ENCODE data around the gene CEACAM7.

CEACAM7 gene

DNA sequence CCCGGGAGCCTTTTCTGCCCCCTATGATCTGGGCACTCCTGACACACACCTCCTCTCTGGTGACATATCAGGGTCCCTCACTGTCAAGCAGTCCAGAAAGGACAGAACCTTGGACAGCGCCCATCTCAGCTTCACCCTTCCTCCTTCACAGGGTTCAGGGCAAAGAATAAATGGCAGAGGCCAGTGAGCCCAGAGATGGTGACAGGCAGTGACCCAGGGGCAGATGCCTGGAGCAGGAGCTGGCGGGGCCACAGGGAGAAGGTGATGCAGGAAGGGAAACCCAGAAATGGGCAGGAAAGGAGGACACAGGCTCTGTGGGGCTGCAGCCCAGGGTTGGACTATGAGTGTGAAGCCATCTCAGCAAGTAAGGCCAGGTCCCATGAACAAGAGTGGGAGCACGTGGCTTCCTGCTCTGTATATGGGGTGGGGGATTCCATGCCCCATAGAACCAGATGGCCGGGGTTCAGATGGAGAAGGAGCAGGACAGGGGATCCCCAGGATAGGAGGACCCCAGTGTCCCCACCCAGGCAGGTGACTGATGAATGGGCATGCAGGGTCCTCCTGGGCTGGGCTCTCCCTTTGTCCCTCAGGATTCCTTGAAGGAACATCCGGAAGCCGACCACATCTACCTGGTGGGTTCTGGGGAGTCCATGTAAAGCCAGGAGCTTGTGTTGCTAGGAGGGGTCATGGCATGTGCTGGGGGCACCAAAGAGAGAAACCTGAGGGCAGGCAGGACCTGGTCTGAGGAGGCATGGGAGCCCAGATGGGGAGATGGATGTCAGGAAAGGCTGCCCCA lies 8.5 kb upstream of the CEACAM7 start:
- H3K4me1 ChIP-seq (ENCODE audit: low read length), result peaks cover 10% of the 10 kb centered on the region

DNA sequence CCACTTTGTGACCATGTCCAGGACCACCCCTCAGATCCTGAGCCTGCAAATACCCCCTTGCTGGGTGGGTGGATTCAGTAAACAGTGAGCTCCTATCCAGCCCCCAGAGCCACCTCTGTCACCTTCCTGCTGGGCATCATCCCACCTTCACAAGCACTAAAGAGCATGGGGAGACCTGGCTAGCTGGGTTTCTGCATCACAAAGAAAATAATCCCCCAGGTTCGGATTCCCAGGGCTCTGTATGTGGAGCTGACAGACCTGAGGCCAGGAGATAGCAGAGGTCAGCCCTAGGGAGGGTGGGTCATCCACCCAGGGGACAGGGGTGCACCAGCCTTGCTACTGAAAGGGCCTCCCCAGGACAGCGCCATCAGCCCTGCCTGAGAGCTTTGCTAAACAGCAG lies 7.7 kb upstream of the CEACAM7 start:
- no peak overlapping the region for H3K4me2 ChIP-seq (ENCODE audit: low read length)
- 0 out of 2 replicates have a peak, but pooled peaks cover 4% of the 10 kb centered on the region for H4K20me1 ChIP-seq (ENCODE audit: insufficient read depth, low read length)
- no peak overlapping the region for H2AFZ ChIP-seq (ENCODE audit: low read depth, low read length)
- H3K4me1 ChIP-seq (ENCODE audit: low read length), result peaks cover 15% of the 10 kb centered on the region
- no peaks in the 10 kb centered on the region for H3K36me3 ChIP-seq (replicated peaks; ENCODE audit: low read depth, low read length)
- no peak overlapping the region for H3K27ac ChIP-seq (ENCODE audit: low read length)
- H3K27me3 ChIP-seq (ENCODE audit: low read depth, low read length), result peaks cover 31% of the 10 kb centered on the region
- no peak overlapping the region for H3K9ac ChIP-seq (ENCODE audit: low read length)
- TF ChIP-seq EZH2phosphoT487 (IDR thresholded peaks at IDR 0.05; ENCODE audit: low read depth), result no peak
- TF ChIP-seq, protein P1, sequence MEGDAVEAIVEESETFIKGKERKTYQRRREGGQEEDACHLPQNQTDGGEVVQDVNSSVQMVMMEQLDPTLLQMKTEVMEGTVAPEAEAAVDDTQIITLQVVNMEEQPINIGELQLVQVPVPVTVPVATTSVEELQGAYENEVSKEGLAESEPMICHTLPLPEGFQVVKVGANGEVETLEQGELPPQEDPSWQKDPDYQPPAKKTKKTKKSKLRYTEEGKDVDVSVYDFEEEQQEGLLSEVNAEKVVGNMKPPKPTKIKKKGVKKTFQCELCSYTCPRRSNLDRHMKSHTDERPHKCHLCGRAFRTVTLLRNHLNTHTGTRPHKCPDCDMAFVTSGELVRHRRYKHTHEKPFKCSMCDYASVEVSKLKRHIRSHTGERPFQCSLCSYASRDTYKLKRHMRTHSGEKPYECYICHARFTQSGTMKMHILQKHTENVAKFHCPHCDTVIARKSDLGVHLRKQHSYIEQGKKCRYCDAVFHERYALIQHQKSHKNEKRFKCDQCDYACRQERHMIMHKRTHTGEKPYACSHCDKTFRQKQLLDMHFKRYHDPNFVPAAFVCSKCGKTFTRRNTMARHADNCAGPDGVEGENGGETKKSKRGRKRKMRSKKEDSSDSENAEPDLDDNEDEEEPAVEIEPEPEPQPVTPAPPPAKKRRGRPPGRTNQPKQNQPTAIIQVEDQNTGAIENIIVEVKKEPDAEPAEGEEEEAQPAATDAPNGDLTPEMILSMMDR (IDR thresholded peaks at IDR 0.05; ENCODE audit: low read depth, low read length), result no peak
- H3K9me3 ChIP-seq (ENCODE audit: insufficient read depth, low read length), result 0 out of 2 replicates have a peak, but pooled peaks cover 3% of the 10 kb centered on the region
- H3K79me2 ChIP-seq (ENCODE audit: low read length), result no peaks in the 10 kb centered on the region
- no peak overlapping the region for H3K4me3 ChIP-seq (ENCODE audit: low read length)

More for the DNA sequence above, 8.5 kb upstream of the CEACAM7 start:
- no peaks in the 10 kb centered on the region for H3K79me2 ChIP-seq (ENCODE audit: low read length)
- 0 out of 2 replicates have a peak, but pooled peaks cover 3% of the 10 kb centered on the region for H3K9me3 ChIP-seq (ENCODE audit: insufficient read depth, low read length)
- no peak for TF ChIP-seq EZH2phosphoT487 (IDR thresholded peaks at IDR 0.05; ENCODE audit: low read depth)
- TF ChIP-seq, protein P1 (IDR thresholded peaks at IDR 0.05; ENCODE audit: low read depth, low read length), result no peak
- H2AFZ ChIP-seq (ENCODE audit: low read depth, low read length), result no peak overlapping the region
- H3K27ac ChIP-seq (ENCODE audit: low read length), result no peak overlapping the region
- peaks cover 33% of the 10 kb centered on the region for H3K27me3 ChIP-seq (ENCODE audit: low read depth, low read length)
- H3K9ac ChIP-seq (ENCODE audit: low read length), result no peak overlapping the region
- no peak overlapping the region for H3K4me3 ChIP-seq (ENCODE audit: low read length)
- 0 out of 2 replicates have a peak, but pooled peaks cover 4% of the 10 kb centered on the region for H4K20me1 ChIP-seq (ENCODE audit: insufficient read depth, low read length)
- H3K4me2 ChIP-seq (ENCODE audit: low read length), result no peak overlapping the region
- H3K36me3 ChIP-seq (replicated peaks; ENCODE audit: low read depth, low read length), result no peaks in the 10 kb centered on the region

DNA sequence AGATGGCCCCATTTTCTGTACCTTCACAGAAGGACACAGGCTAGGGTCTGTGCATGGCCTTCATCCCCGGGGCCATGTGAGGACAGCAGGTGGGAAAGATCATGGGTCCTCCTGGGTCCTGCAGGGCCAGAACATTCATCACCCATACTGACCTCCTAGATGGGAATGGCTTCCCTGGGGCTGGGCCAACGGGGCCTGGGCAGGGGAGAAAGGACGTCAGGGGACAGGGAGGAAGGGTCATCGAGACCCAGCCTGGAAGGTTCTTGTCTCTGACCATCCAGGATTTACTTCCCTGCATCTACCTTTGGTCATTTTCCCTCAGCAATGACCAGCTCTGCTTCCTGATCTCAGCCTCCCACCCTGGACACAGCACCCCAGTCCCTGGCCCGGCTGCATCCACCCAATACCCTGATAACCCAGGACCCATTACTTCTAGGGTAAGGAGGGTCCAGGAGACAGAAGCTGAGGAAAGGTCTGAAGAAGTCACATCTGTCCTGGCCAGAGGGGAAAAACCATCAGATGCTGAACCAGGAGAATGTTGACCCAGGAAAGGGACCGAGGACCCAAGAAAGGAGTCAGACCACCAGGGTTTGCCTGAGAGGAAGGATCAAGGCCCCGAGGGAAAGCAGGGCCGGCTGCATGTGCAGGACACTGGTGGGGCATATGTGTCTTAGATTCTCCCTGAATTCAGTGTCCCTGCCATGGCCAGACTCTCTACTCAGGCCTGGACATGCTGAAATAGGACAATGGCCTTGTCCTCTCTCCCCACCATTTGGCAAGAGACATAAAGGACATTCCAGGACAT lies 7.0 kb upstream of the CEACAM7 start:
- Histone ChIP-seq H3K36me3 (replicated peaks; ENCODE audit: low read depth, low read length) (no peaks in the 10 kb centered on the region), H3K79me2 (ENCODE audit: low read length) (no peaks in the 10 kb centered on the region)
- TF ChIP-seq, protein P1 (IDR thresholded peaks at IDR 0.05; ENCODE audit: low read depth, low read length), result no peak
- TF ChIP-seq EZH2phosphoT487 (IDR thresholded peaks at IDR 0.05; ENCODE audit: low read depth), result no peak

DNA sequence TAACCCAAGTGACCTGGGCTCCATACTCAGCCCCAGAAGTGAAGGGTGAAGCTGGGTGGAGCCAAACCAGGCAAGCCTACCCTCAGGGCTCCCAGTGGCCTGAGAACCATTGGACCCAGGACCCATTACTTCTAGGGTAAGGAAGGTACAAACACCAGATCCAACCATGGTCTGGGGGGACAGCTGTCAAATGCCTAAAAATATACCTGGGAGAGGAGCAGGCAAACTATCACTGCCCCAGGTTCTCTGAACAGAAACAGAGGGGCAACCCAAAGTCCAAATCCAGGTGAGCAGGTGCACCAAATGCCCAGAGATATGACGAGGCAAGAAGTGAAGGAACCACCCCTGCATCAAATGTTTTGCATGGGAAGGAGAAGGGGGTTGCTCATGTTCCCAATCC lies 6.1 kb upstream of the CEACAM7 start:
- no peak overlapping the region for H3K27ac ChIP-seq (ENCODE audit: low read length)
- H2AFZ ChIP-seq (ENCODE audit: low read depth, low read length), result no peak overlapping the region
- H3K9ac ChIP-seq (ENCODE audit: low read length), result no peak overlapping the region
- H3K4me1 ChIP-seq (ENCODE audit: low read length), result peaks cover 15% of the 10 kb centered on the region
- 0 out of 2 replicates have a peak, but pooled peaks cover 3% of the 10 kb centered on the region for H3K9me3 ChIP-seq (ENCODE audit: insufficient read depth, low read length)
- 0 out of 2 replicates have a peak, but pooled peaks cover 4% of the 10 kb centered on the region for H4K20me1 ChIP-seq (ENCODE audit: insufficient read depth, low read length)
- no peaks in the 10 kb centered on the region for H3K79me2 ChIP-seq (ENCODE audit: low read length)
- peaks cover 37% of the 10 kb centered on the region for H3K27me3 ChIP-seq (ENCODE audit: low read depth, low read length)
- no peak overlapping the region for H3K4me3 ChIP-seq (ENCODE audit: low read length)
- no peaks in the 10 kb centered on the region for H3K36me3 ChIP-seq (replicated peaks; ENCODE audit: low read depth, low read length)
- no peak overlapping the region for H3K4me2 ChIP-seq (ENCODE audit: low read length)
- TF ChIP-seq EZH2phosphoT487 (IDR thresholded peaks at IDR 0.05; ENCODE audit: low read depth), result no peak
- TF ChIP-seq, protein P1 (IDR thresholded peaks at IDR 0.05; ENCODE audit: low read depth, low read length), result no peak

More for the DNA sequence above, 7.0 kb upstream of the CEACAM7 start:
- Histone ChIP-seq H3K4me3 (ENCODE audit: low read length) (no peak overlapping the region), H3K27me3 (ENCODE audit: low read depth, low read length) (peaks cover 33% of the 10 kb centered on the region), H3K9ac (ENCODE audit: low read length) (no peak overlapping the region), H4K20me1 (ENCODE audit: insufficient read depth, low read length) (0 out of 2 replicates have a peak, but pooled peaks cover 4% of the 10 kb centered on the region), H2AFZ (ENCODE audit: low read depth, low read length) (no peak overlapping the region), H3K4me2 (ENCODE audit: low read length) (no peak overlapping the region), H3K4me1 (ENCODE audit: low read length) (peaks cover 19% of the 10 kb centered on the region), H3K27ac (ENCODE audit: low read length) (no peak overlapping the region), H3K9me3 (ENCODE audit: insufficient read depth, low read length) (0 out of 2 replicates have a peak, but pooled peaks cover 3% of the 10 kb centered on the region)
